Measurements from ENCODE around the gene ZSCAN30.
"Not testable (repeated sequence)": the region's sequence is repeated elsewhere in the genome, so short reads cannot be mapped to it uniquely, and the experiment has no call there.

Gene ZSCAN30

GRCh38 chr18:35236571-35237363 is 53.3 kb downstream of the ZSCAN30 start:
- DNase-seq (ENCODE audit: low read depth in 2 of 2) = no peak

- DNase-seq (ENCODE audit: low read depth in 2 of 2) = peak; percentile 50 to 57
Measured at GRCh38 chr18:35231052-35231451, 59.0 kb downstream of the ZSCAN30 start.

DNA sequence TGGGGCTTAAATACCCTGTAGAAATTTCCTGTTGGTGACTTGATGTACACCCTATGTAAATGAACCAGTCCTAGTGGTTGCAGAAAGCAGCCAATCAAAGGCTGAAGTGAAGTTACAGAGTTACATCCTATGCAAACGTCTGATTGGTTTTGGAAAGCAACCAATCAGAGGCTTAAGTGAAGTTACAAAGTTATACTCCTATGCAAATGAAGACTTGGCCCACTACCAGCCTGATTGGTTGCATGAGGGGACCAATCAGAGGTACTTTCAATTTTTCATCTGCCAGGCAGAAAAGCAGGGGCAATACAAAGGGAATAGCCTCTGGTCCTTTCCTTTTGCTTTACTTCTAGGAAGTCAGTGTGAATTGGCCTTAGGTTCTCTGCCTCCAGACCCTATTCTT is 62.8 kb downstream of the ZSCAN30 start:
- no peak for DNase-seq (ENCODE audit: low read depth in 2 of 2)

- no peak for DNase-seq (ENCODE audit: low read depth in 2 of 2)
Measured at GRCh38 chr18:35223797-35224196, 66.2 kb downstream of the ZSCAN30 start.

GRCh38 chr18:35220424-35220823 is 69.6 kb downstream of the ZSCAN30 start:
- DNase-seq (ENCODE audit: low read depth in 2 of 2) = no peak

DNA sequence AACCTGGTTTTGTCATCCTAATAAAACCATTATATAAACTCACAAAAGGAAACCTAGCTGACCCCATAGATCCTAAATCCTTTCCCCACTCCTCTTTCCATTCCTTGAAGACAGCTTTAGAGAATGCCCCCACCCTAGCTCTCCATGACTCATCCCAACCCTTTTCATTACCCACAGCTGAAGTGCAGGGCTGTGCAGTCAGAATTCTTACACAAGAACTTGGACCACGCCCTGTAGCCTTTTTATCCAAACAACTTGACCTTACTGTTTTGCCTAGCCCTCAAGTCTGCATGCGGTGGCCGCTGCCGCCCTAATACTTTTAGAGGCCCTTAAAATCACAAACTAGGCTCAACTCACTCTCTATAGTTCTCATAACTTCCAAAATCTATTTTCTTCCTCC is 70.7 kb downstream of the ZSCAN30 start:
- not testable (repeated sequence) for DNase-seq (ENCODE audit: low read depth in 2 of 2)

GRCh38 chr18:35216611-35217010 is 73.4 kb downstream of the ZSCAN30 start:
- not testable (repeated sequence) for DNase-seq (ENCODE audit: low read depth in 2 of 2)

- DNase-seq (ENCODE audit: low read depth in 2 of 2) = no peak
Measured at GRCh38 chr18:35215026-35215425, 75.0 kb downstream of the ZSCAN30 start.

- DNase-seq (ENCODE audit: low read depth in 2 of 2) = not testable (repeated sequence)
Measured at GRCh38 chr18:35205746-35206458, 84.1 kb downstream of the ZSCAN30 start.

DNA sequence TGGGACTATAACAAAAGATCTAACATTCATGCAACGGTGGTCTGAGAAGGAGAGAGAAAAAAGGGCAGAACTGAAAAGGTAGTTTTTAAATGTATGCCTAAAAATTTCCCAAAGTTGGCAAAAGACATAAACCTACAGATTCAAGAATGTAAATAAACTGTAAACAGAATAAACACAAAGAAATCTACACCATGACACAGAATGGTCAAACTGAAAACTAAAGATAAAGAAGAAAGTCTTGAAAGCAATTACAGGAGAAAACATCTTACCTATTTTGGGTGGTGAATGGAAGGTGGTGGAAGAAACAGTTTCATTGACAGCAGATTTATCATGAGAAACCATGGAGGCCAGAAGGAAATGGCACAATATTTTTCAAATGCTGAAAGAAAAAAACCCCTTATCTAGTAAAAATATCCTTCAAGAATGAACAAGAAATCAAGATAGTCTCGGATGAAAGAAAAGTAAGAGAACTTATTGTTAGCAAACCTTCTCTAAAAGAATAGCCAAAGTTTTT is 84.8 kb downstream of the ZSCAN30 start:
- DNase-seq (ENCODE audit: low read depth in 2 of 2) = no peak

DNA sequence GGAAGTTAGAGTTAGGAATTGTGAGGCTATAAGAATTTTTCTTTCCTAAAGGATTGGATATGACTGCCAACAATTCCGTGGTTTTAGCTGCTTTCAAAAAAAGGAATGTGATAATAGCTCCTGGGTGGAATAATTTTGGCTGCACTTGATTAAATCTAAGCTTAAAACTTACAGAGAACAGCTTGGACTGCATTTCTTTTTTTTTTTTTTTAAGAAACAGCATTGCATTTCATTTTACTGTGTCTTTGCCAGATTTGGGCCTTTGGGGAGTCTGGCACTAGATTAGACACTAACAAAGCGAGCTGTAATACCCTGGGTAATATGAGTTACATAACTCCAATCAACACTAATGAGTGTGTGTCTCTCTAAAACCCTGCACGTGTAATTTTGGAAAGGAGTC is 87.0 kb downstream of the ZSCAN30 start:
- DNase-seq (ENCODE audit: low read depth in 2 of 2) = no peak

DNA sequence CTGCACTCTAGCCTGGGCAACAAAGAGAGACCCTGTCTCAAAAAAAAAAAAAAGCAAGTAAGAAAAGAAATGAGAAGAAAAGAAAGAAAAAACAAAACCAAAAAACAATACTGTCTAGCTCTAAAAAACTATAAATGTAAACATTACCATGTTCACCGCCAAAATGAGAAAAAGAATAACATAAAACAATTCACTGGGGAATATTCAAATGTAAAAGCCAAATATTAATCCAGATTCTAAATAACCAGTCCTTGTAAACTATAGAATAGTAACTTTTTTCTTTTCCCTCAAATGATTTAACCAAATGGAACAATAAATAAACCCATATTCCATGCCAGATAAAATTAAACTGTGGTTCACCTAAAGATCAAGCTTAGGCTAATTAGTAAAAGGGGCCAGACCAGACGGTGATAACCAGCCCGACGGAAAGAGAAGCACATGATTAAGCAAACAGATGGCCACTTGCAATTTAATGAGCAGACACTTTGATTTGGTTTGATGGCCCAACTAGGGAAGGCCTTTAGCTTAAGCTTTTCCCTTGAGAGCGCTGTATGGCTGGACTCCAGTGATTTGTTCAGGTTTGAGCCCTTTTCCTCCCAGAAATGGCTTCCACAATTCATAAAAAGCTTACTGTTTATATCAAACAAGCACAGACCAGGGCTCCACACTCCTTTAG is 88.6 kb downstream of the ZSCAN30 start:
- no peak for DNase-seq (ENCODE audit: low read depth in 2 of 2)
